GM23338 (cell line): ENCODE data around the gene SLC22A17. TPM values are rescaled to one million over a fixed set of nuclear protein-coding genes. Genes with fewer than 3 reads are reported as not detected.

Experiments used
- ATAC-seq: fragments of 200-7000 bp; cut with Tn5 transposase; 3 replicates; pipeline ENCODE4 v1.9.1; 2020
- DNase-seq: peaks from one replicate; pipeline ENCODE4 v3.0.0-alpha.2; 2015; ENCODE audit warnings: low spot score
- H2AFZ ChIP-seq: fragments of 200-600 bp; sonication (generic); 2 replicates; pipeline ENCODE4 v1.8.0; 2016; ENCODE audit warnings: antibody characterized with exemption, mild to moderate bottlenecking, moderate library complexity
- H3F3A ChIP-seq: fragments of 200-600 bp; sonication (generic); replicated peaks from 2 replicates; pipeline ENCODE4 v1.8.0; 2017; ENCODE audit warnings: antibody characterized with exemption, mixed run types, low read depth
- H3K27ac ChIP-seq: fragments of 200-600 bp; sonication (generic); 2 replicates; pipeline ENCODE4 v1.6.1; 2016; ENCODE audit warnings: low read depth
- H3K27me3 ChIP-seq: fragments of 200-600 bp; sonication (generic); 2 replicates; pipeline ENCODE4 v1.8.0; 2016; ENCODE audit warnings: mild to moderate bottlenecking, mixed run types, moderate library complexity; ENCODE audit not compliant: insufficient read depth
- H3K36me3 ChIP-seq: fragments of 200-600 bp; sonication (generic); 2 replicates; pipeline ENCODE4 v1.8.0; 2016; ENCODE audit warnings: mild to moderate bottlenecking; ENCODE audit not compliant: insufficient read depth
- H3K4me1 ChIP-seq: fragments of 200-600 bp; sonication (generic); 2 replicates; pipeline ENCODE4 v1.8.0; 2016; ENCODE audit warnings: mild to moderate bottlenecking, moderate library complexity; ENCODE audit not compliant: insufficient read depth
- H3K4me2 ChIP-seq: fragments of 200-600 bp; sonication (generic); 2 replicates; pipeline ENCODE4 v1.7.1; 2017; ENCODE audit warnings: mixed run types
- H3K4me3 ChIP-seq: fragments of 200-600 bp; sonication (generic); 2 replicates; pipeline ENCODE4 v1.6.1; 2016; ENCODE audit warnings: mixed run types
- H3K79me2 ChIP-seq: fragments of 200-600 bp; sonication (generic); replicated peaks from 2 replicates; pipeline ENCODE4 v1.8.0; 2017; ENCODE audit warnings: mild to moderate bottlenecking; ENCODE audit not compliant: insufficient read depth
- H3K9me2 ChIP-seq: fragments of 200-600 bp; sonication (generic); 2 replicates; pipeline ENCODE4 v1.8.0; 2017; ENCODE audit not compliant: insufficient read depth
- H4K20me1 ChIP-seq: fragments of 200-600 bp; sonication (generic); replicated peaks from 2 replicates; pipeline ENCODE4 v1.8.0; 2017; ENCODE audit warnings: mild to moderate bottlenecking; ENCODE audit not compliant: insufficient read depth
- H3K27ac Mint-ChIP-seq: 2 replicates; pipeline ENCODE4 v1.8.0; 2020; ENCODE audit warnings: inconsistent platforms, mild to moderate bottlenecking, moderate library complexity, mixed read lengths
- H3K27me3 Mint-ChIP-seq: 3 replicates; pipeline ENCODE4 v1.8.0; 2022; ENCODE audit warnings: low read depth, mild to moderate bottlenecking, moderate library complexity, mixed read lengths, inconsistent platforms; ENCODE audit not compliant: insufficient read depth, poor library complexity
- H3K36me3 Mint-ChIP-seq: 3 replicates; pipeline ENCODE4 v1.8.0; 2021; ENCODE audit warnings: low read depth, mild to moderate bottlenecking, inconsistent platforms, moderate library complexity, mixed read lengths
- H3K4me1 Mint-ChIP-seq: 3 replicates; pipeline ENCODE4 v1.8.0; 2020; ENCODE audit warnings: mild to moderate bottlenecking, inconsistent platforms, mixed read lengths
- H3K4me3 Mint-ChIP-seq: 3 replicates; pipeline ENCODE4 v1.8.0; 2021; ENCODE audit warnings: moderate library complexity, mild to moderate bottlenecking, inconsistent platforms, mixed read lengths
- H3K9me3 Mint-ChIP-seq: 3 replicates; pipeline ENCODE4 v1.8.0; 2020; ENCODE audit warnings: moderate library complexity, mild to moderate bottlenecking, inconsistent platforms, mixed read lengths
- ETS1 ChIP-seq: IDR thresholded peaks from 2 replicates; pipeline ENCODE4 v1.6.1; 2016; ENCODE audit warnings: antibody characterized with exemption
- EZH2phosphoT487 ChIP-seq: fragments of 200-600 bp; sonication (generic); IDR thresholded peaks from one replicate; pipeline ENCODE4 v1.8.1; 2018; ENCODE audit warnings: antibody characterized with exemption; ENCODE audit not compliant: unreplicated experiment
- JUNB ChIP-seq: IDR thresholded peaks from one replicate; pipeline ENCODE4 v1.6.1; 2016; ENCODE audit warnings: antibody characterized with exemption; ENCODE audit not compliant: unreplicated experiment
- POLR2AphosphoS5 ChIP-seq: IDR thresholded peaks from 2 replicates; pipeline ENCODE4 v1.6.1; 2016; ENCODE audit warnings: antibody characterized with exemption, low read depth
- REST ChIP-seq: IDR thresholded peaks from one replicate; pipeline ENCODE4 v1.6.1; 2018; ENCODE audit warnings: antibody characterized with exemption; ENCODE audit not compliant: unreplicated experiment
- STAT1 ChIP-seq: IDR thresholded peaks from one replicate; pipeline ENCODE4 v1.6.1; 2016; ENCODE audit warnings: antibody characterized with exemption; ENCODE audit not compliant: unreplicated experiment
- ZNF331 ChIP-seq: fragments of 250-450 bp; sonication (Bioruptor Pico); IDR thresholded peaks from 2 replicates; pipeline ENCODE4 v1.5.0; 2020; ENCODE audit warnings: low read depth, mild to moderate bottlenecking, moderate library complexity
- ZNF462 ChIP-seq: fragments of 250-450 bp; sonication (Bioruptor Pico); IDR thresholded peaks from 2 replicates; pipeline ENCODE4 v1.5.0; 2020; ENCODE audit warnings: mild to moderate bottlenecking, moderate library complexity
- polyA plus RNA-seq: library from polyadenylated mRNA; unstranded; fragments of >200 nt; fragmentation: Nextera tagmentation; extraction: Ambion mirVana; gene quantifications from 2 replicates; pipeline ENCODE4 v1.2.1, GENCODE V29; 2016
- total RNA-seq: library from RNA; depleted of rRNA; stranded (reverse); fragments of >200 nt; shearing (Covaris generic); gene quantifications from 2 replicates; pipeline ENCODE4 v1.2.3, GENCODE V29; 2014

Gene SLC22A17
- total and polyA plus RNA-seq, 2 experiments from 2014 or later = 28.6 to 56.6 TPM

- no peak overlapping the region for H3K4me3 Mint-ChIP-seq
- TF ChIP-seq REST = no peak
- peaks cover 9% of the 10 kb centered on the region; the same call in 1 of the 2 replicates for H4K20me1 ChIP-seq
- no peak overlapping the region for H3K4me3 ChIP-seq
- H3K27ac ChIP-seq = peak overlapping the region; percentile 28; the same call in 1 of the 2 replicates
- H3K36me3 Mint-ChIP-seq = peaks cover 45% of the 10 kb centered on the region
- peaks cover 21% of the 10 kb centered on the region for H3K79me2 ChIP-seq
- H3K4me2 ChIP-seq = no peak overlapping the region
- peaks cover 26% of the 10 kb centered on the region for H3K4me1 Mint-ChIP-seq
- ATAC-seq (no peak), DNase-seq (no peak)
- H3K4me1 ChIP-seq = peaks cover 10% of the 10 kb centered on the region
- no peaks in the 10 kb centered on the region for H3K9me3 Mint-ChIP-seq
- no peaks in the 10 kb centered on the region for H3K27me3 ChIP-seq
- H3K9me2 ChIP-seq = peaks cover 7% of the 10 kb centered on the region; the same call in 1 of the 2 replicates
- peaks cover 28% of the 10 kb centered on the region for H3K36me3 ChIP-seq
- H3K27me3 Mint-ChIP-seq = peaks cover 11% of the 10 kb centered on the region
- H2AFZ ChIP-seq = no peak overlapping the region
- H3K27ac Mint-ChIP-seq = no peak overlapping the region; the same call in 1 of the 2 replicates
- peaks cover 41% of the 10 kb centered on the region for H3F3A ChIP-seq
These were observed 28.2 kb downstream of the SLC22A17 start for GRCh38 chr14:23324455-23324846.

GRCh38 chr14:23323838-23324454 lies 28.7 kb downstream of the SLC22A17 start:
- Histone ChIP-seq H3K4me1 (peaks cover 10% of the 10 kb centered on the region), H3K79me2 (peaks cover 21% of the 10 kb centered on the region), H4K20me1 (peaks cover 9% of the 10 kb centered on the region; the same call in 1 of the 2 replicates), H3K4me2 (no peak overlapping the region), H3K36me3 (peaks cover 28% of the 10 kb centered on the region), H3K9me2 (peaks cover 7% of the 10 kb centered on the region; the same call in 1 of the 2 replicates), H3F3A (peaks cover 43% of the 10 kb centered on the region), H3K27me3 (no peaks in the 10 kb centered on the region), H3K27ac (no peak overlapping the region), H3K4me3 (no peak overlapping the region), H2AFZ (no peak overlapping the region)
- Mint-ChIP-seq H3K9me3 (no peaks in the 10 kb centered on the region), H3K36me3 (peaks cover 45% of the 10 kb centered on the region), H3K27me3 (peaks cover 11% of the 10 kb centered on the region), H3K4me3 (no peak overlapping the region), H3K27ac (no peak overlapping the region; the same call in 1 of the 2 replicates), H3K4me1 (peaks cover 26% of the 10 kb centered on the region)
- no peak for ATAC-seq
- no peak for DNase-seq
- TF ChIP-seq ZNF331 (CRISPR knock-in tag) (no peak), ZNF462 (no peak), ETS1 (no peak), JUNB (no peak), POLR2AphosphoS5 (no peak), EZH2phosphoT487 (no peak), STAT1 (no peak)
